Mesenchymal stem cell (in vitro differentiated cells and primary cell): ENCODE results near the gene POU5F1.
A peak's percentile ranks its signal among the peaks of the same experiment; 100 is the strongest.

Source experiments
- DNase-seq: peaks from one replicate; pipeline ENCODE4 v3.0.0-alpha.2; 2013
- H2AFZ ChIP-seq: one replicate; pipeline ENCODE4 v1.6.1; 2013; ENCODE audit warnings: low read depth, mild to moderate bottlenecking, control low read depth, inconsistent platforms, low read length, moderate library complexity
- H2AK5ac ChIP-seq: 2 replicates; pipeline ENCODE4 v1.6.1; 2013; ENCODE audit warnings: low read length, moderate library complexity, mild to moderate bottlenecking, inconsistent platforms; ENCODE audit not compliant: severe bottlenecking
- H2BK120ac ChIP-seq: one replicate; pipeline ENCODE4 v1.6.1; 2013; ENCODE audit warnings: low read depth, mild to moderate bottlenecking, inconsistent platforms, low read length, moderate library complexity
- H2BK12ac ChIP-seq, 2 experiments: one replicate each; pipeline ENCODE4 v1.6.1; 2013; ENCODE audit warnings: inconsistent platforms in 2 of 2, low read length in 2 of 2, mild to moderate bottlenecking in 2 of 2, moderate library complexity in 2 of 2, control low read depth in 1 of 2
- H2BK15ac ChIP-seq: one replicate; pipeline ENCODE4 v1.6.1; 2013; ENCODE audit warnings: mild to moderate bottlenecking, low read depth, inconsistent platforms; ENCODE audit not compliant: poor library complexity, severe bottlenecking
- H2BK5ac ChIP-seq: 2 replicates; pipeline ENCODE4 v1.6.1; 2013; ENCODE audit warnings: low read depth, mild to moderate bottlenecking, low read length, control low read depth, inconsistent platforms; ENCODE audit not compliant: poor library complexity, severe bottlenecking
- H3K14ac ChIP-seq, 2 experiments: one replicate each; pipeline ENCODE4 v1.6.1; 2013; ENCODE audit warnings: inconsistent platforms in 2 of 2, low read length in 2 of 2, control low read depth in 1 of 2, mild to moderate bottlenecking in 1 of 2, moderate library complexity in 1 of 2
- H3K18ac ChIP-seq, 2 experiments: one replicate each; pipeline ENCODE4 v1.6.1; 2013; ENCODE audit warnings: inconsistent platforms in 2 of 2, low read length in 2 of 2, control low read depth in 1 of 2, low read depth in 1 of 2, mild to moderate bottlenecking in 1 of 2
- H3K23ac ChIP-seq, 2 experiments: one replicate each; pipeline ENCODE4 v1.6.1; 2013; ENCODE audit warnings: inconsistent platforms in 2 of 2, low read length in 2 of 2, mild to moderate bottlenecking in 2 of 2, moderate library complexity in 2 of 2, control low read depth in 1 of 2
- H3K27ac ChIP-seq: 2 replicates; pipeline ENCODE4 v1.5.1; 2013; ENCODE audit warnings: mild to moderate bottlenecking, moderate library complexity, low read length, control low read depth, inconsistent platforms; ENCODE audit not compliant: poor library complexity, severe bottlenecking
- H3K27me3 ChIP-seq, 2 experiments: 2 replicates each; pipeline versions ENCODE4 v1.6.1 to v1.7.0; 2013; ENCODE audit warnings: low read length in 2 of 2, mild to moderate bottlenecking in 2 of 2, moderate library complexity in 2 of 2, control low read depth in 1 of 2, inconsistent platforms in 1 of 2; ENCODE audit not compliant: control insufficient read depth in 1 of 2, insufficient read depth in 1 of 2
- H3K36me3 ChIP-seq, 2 experiments: 2 replicates each; pipeline versions ENCODE4 v1.6.1 to v1.7.0; 2013; ENCODE audit warnings: low read length in 2 of 2, control low read depth in 1 of 2, inconsistent platforms in 1 of 2, low read depth in 1 of 2, mild to moderate bottlenecking in 1 of 2; ENCODE audit not compliant: insufficient read depth in 2 of 2, control insufficient read depth in 1 of 2
- H3K4ac ChIP-seq, 2 experiments: one replicate each; pipeline ENCODE4 v1.6.1; 2013; ENCODE audit warnings: inconsistent platforms in 2 of 2, low read length in 2 of 2, mild to moderate bottlenecking in 2 of 2, moderate library complexity in 2 of 2, control low read depth in 1 of 2, low read depth in 1 of 2
- H3K4me1 ChIP-seq: 2 replicates; pipeline ENCODE4 v1.6.1; 2013; ENCODE audit warnings: low read depth, low read length, control low read depth; ENCODE audit not compliant: control insufficient read depth, insufficient read depth
- H3K4me2 ChIP-seq: 2 replicates; pipeline ENCODE4 v1.6.1; 2013; ENCODE audit warnings: low read length, mild to moderate bottlenecking, inconsistent platforms; ENCODE audit not compliant: poor library complexity, severe bottlenecking
- H3K4me3 ChIP-seq, 2 experiments: 2 replicates each; pipeline versions ENCODE4 v1.5.1 to v1.7.0; 2013; ENCODE audit warnings: low read length in 2 of 2, mild to moderate bottlenecking in 2 of 2, control low read depth in 1 of 2, low read depth in 1 of 2; ENCODE audit not compliant: insufficient read depth in 1 of 2
- H3K79me1 ChIP-seq: replicated peaks from 2 replicates; pipeline ENCODE4 v1.6.1; 2013; ENCODE audit warnings: mild to moderate bottlenecking, control low read depth, low read length, inconsistent platforms; ENCODE audit not compliant: poor library complexity, severe bottlenecking
- H3K9ac ChIP-seq: 2 replicates; pipeline ENCODE4 v1.7.0; 2013; ENCODE audit warnings: mild to moderate bottlenecking, low read length, moderate library complexity
- H3K9me3 ChIP-seq: 2 replicates; pipeline ENCODE4 v1.7.0; 2013; ENCODE audit warnings: mild to moderate bottlenecking, low read length; ENCODE audit not compliant: control insufficient read depth
- H4K8ac ChIP-seq: one replicate; pipeline ENCODE4 v1.6.1; 2013; ENCODE audit warnings: inconsistent platforms, mild to moderate bottlenecking, low read length, moderate library complexity
- H4K91ac ChIP-seq: one replicate; pipeline ENCODE4 v1.6.1; 2013; ENCODE audit warnings: mild to moderate bottlenecking, low read length, inconsistent platforms
- WGBS: methylation state at CpG from one replicate; pipeline ENCODE4 v1.1.7; 2013; ENCODE audit warnings: mixed read lengths; 5-methylcytosine and 5-hydroxymethylcytosine counted together

POU5F1 gene

GRCh38 chr6:31173406-31173805 lies 2.9 kb upstream of the POU5F1 start:
- H4K8ac ChIP-seq, result no peak overlapping the region
- H3K4me2 ChIP-seq, result no peak overlapping the region
- H3K79me1 ChIP-seq, result peaks cover 45% of the 10 kb centered on the region
- no peak overlapping the region for H3K23ac ChIP-seq
- H3K4ac ChIP-seq, result no peak overlapping the region
- H3K27ac ChIP-seq, result no peak overlapping the region
- no peak overlapping the region for H3K14ac ChIP-seq
- DNase-seq, result no peak
- H3K9me3 ChIP-seq, result no peaks in the 10 kb centered on the region
- no peak overlapping the region for H3K4me3 ChIP-seq
- H2BK15ac ChIP-seq, result no peak overlapping the region
- no peak overlapping the region for H2AK5ac ChIP-seq
- peaks cover 18% of the 10 kb centered on the region for H3K4me1 ChIP-seq
- H3K18ac ChIP-seq, result peak overlapping the region in 1 of 2 experiments; percentile 22
- no peak overlapping the region for H3K9ac ChIP-seq
- H2BK5ac ChIP-seq, result no peak overlapping the region
- WGBS, result 40% methylated on average over 3 of the region's 3 CpGs
- no peak overlapping the region for H2BK12ac ChIP-seq
- H3K36me3 ChIP-seq, result peaks cover 0 to 24% of the 10 kb centered on the region in 2 experiments
- peaks cover 0 to 16% of the 10 kb centered on the region in 2 experiments for H3K27me3 ChIP-seq
- no peak overlapping the region for H4K91ac ChIP-seq
- no peak overlapping the region for H2AFZ ChIP-seq
- H2BK120ac ChIP-seq, result no peak overlapping the region

- no peak overlapping the region for H3K18ac ChIP-seq
- H3K9me3 ChIP-seq, result no peaks in the 10 kb centered on the region
- peaks cover 42% of the 10 kb centered on the region for H3K79me1 ChIP-seq
- H2AFZ ChIP-seq, result no peak overlapping the region
- H3K27me3 ChIP-seq, result peaks cover 0 to 16% of the 10 kb centered on the region in 2 experiments
- no peak overlapping the region for H3K9ac ChIP-seq
- no peak overlapping the region for H3K23ac ChIP-seq
- H2AK5ac ChIP-seq, result no peak overlapping the region
- no peak overlapping the region for H3K4me2 ChIP-seq
- peaks cover 0 to 21% of the 10 kb centered on the region in 2 experiments for H3K36me3 ChIP-seq
- H4K91ac ChIP-seq, result no peak overlapping the region
- 54% methylated on average over 4 of the region's 5 CpGs for WGBS
- H4K8ac ChIP-seq, result no peak overlapping the region
- H3K4ac ChIP-seq, result no peak overlapping the region
- no peak overlapping the region for H2BK12ac ChIP-seq
- no peak overlapping the region for H2BK120ac ChIP-seq
- no peak overlapping the region for H3K4me3 ChIP-seq
- no peak overlapping the region for H2BK15ac ChIP-seq
- H2BK5ac ChIP-seq, result no peak overlapping the region
- DNase-seq, result no peak
- H3K27ac ChIP-seq, result no peak overlapping the region
- H3K4me1 ChIP-seq, result peaks cover 18% of the 10 kb centered on the region
- no peak overlapping the region for H3K14ac ChIP-seq
Observed at GRCh38 chr6:31172973-31173384, 2.5 kb upstream of the POU5F1 start.

- Histone ChIP-seq H3K27me3 (peaks cover 0 to 16% of the 10 kb centered on the region in 2 experiments), H3K9ac (no peak overlapping the region), H4K8ac (no peak overlapping the region), H2BK15ac (no peak overlapping the region), H2BK12ac (no peak overlapping the region), H3K4ac (no peak overlapping the region), H3K4me2 (no peak overlapping the region), H4K91ac (no peak overlapping the region), H3K14ac (no peak overlapping the region), H2AK5ac (no peak overlapping the region), H3K9me3 (no peaks in the 10 kb centered on the region), H2AFZ (no peak overlapping the region), H3K4me1 (peaks cover 18% of the 10 kb centered on the region), H2BK5ac (no peak overlapping the region), H3K23ac (no peak overlapping the region), H3K27ac (no peak overlapping the region), H3K4me3 (no peak overlapping the region), H2BK120ac (no peak overlapping the region), H3K79me1 (peaks cover 43% of the 10 kb centered on the region), H3K18ac (no peak overlapping the region), H3K36me3 (peaks cover 0 to 15% of the 10 kb centered on the region in 2 experiments)
- DNase-seq, result no peak
- WGBS, result 39% methylated on average over 15 of the region's 16 CpGs
Observed at GRCh38 chr6:31171931-31172905, 1.7 kb upstream of the POU5F1 start.

GRCh38 chr6:31170987-31171671 lies 647 bp upstream of the POU5F1 start:
- Histone ChIP-seq H2BK12ac (no peak overlapping the region), H3K9ac (no peak overlapping the region), H3K27ac (no peak overlapping the region), H2AK5ac (no peak overlapping the region), H3K18ac (no peak overlapping the region), H3K36me3 (peaks cover 0 to 14% of the 10 kb centered on the region in 2 experiments), H3K23ac (no peak overlapping the region), H4K8ac (no peak overlapping the region), H2BK5ac (no peak overlapping the region), H3K9me3 (no peaks in the 10 kb centered on the region), H2BK15ac (no peak overlapping the region), H3K4me1 (peaks cover 18% of the 10 kb centered on the region), H4K91ac (no peak overlapping the region), H3K27me3 (peaks cover 0 to 16% of the 10 kb centered on the region in 2 experiments), H3K79me1 (peaks cover 43% of the 10 kb centered on the region), H3K4me2 (no peak overlapping the region), H2AFZ (no peak overlapping the region), H3K4ac (no peak overlapping the region), H3K4me3 (no peak overlapping the region), H3K14ac (no peak overlapping the region), H2BK120ac (no peak overlapping the region)
- no peak for DNase-seq
- WGBS, result 90% methylated on average over 10 of the region's 10 CpGs
